Measurements from ENCODE around the gene HSD3B1.

DNA sequence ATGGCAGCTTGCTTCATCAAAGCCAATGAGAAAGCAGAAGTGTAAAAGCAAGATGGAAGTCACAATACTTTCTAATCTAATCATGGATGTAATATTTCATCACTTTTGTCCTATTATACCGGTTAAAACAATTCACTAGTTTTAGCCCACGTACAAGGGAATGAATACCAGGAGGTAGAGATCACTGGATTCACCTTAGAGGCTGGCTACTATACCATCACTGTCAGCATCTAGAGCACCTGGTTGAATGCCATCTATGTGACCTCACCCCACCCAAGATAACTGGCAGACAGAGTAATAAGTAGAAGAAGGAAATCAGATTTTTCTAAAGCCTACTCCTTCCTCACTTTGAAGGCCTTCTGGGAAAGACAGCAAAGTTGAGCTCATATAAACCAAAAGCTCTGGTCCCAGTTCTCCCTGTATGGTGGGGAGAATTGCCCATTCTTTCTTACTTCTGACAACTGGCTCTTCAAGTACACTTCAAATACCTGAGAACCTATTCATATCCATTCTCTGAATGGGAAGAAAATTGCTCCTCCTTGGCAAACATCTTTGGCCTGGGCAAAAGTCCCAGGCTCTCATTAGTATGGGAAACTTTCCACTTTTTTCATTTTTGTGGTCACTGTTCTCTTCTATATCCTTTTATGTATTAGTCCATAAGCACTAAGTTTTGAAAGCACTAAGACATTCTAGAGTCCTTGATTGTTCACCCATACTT lies 24.8 kb downstream of the HSD3B1 start:
- TF ChIP-seq, protein P1, sequence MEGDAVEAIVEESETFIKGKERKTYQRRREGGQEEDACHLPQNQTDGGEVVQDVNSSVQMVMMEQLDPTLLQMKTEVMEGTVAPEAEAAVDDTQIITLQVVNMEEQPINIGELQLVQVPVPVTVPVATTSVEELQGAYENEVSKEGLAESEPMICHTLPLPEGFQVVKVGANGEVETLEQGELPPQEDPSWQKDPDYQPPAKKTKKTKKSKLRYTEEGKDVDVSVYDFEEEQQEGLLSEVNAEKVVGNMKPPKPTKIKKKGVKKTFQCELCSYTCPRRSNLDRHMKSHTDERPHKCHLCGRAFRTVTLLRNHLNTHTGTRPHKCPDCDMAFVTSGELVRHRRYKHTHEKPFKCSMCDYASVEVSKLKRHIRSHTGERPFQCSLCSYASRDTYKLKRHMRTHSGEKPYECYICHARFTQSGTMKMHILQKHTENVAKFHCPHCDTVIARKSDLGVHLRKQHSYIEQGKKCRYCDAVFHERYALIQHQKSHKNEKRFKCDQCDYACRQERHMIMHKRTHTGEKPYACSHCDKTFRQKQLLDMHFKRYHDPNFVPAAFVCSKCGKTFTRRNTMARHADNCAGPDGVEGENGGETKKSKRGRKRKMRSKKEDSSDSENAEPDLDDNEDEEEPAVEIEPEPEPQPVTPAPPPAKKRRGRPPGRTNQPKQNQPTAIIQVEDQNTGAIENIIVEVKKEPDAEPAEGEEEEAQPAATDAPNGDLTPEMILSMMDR (IDR thresholded peaks at IDR 0.05) = no peak
- TF ChIP-seq POLR2A (IDR thresholded peaks at IDR 0.05) = no peak

Measured in uterus (tissue), 2 donors.